WERI-Rb-1 (cell line): ENCODE measurements around the gene MAL.

Source experiments
- DNase-seq: peaks from one replicate; pipeline ENCODE4 v3.0.0-alpha.2; 2020
- H3K27ac ChIP-seq: fragments of 250-450 bp; sonication (Bioruptor Pico); 2 replicates; pipeline ENCODE4 v1.5.1; 2020; ENCODE audit warnings: mild to moderate bottlenecking, moderate library complexity
- H3K27me3 ChIP-seq: fragments of 250-450 bp; sonication (Bioruptor Pico); 2 replicates; pipeline ENCODE4 v1.5.1; 2021; ENCODE audit warnings: mild to moderate bottlenecking, low read depth, moderate library complexity; ENCODE audit not compliant: insufficient read depth, severe bottlenecking
- H3K36me3 ChIP-seq: fragments of 250-450 bp; sonication (Bioruptor Pico); 2 replicates; pipeline ENCODE4 v1.5.1; 2020; ENCODE audit warnings: mild to moderate bottlenecking, moderate library complexity
- H3K4me3 ChIP-seq: 2 replicates; pipeline ENCODE4 v1.5.1; 2011; ENCODE audit warnings: low read depth, mild to moderate bottlenecking, control low read depth, low read length
- H3K9me3 ChIP-seq: fragments of 250-450 bp; sonication (Bioruptor Pico); 2 replicates; pipeline ENCODE4 v1.5.1; 2021; ENCODE audit warnings: mild to moderate bottlenecking, moderate library complexity; ENCODE audit not compliant: severe bottlenecking
- CTCF ChIP-seq: IDR thresholded peaks from 2 replicates; pipeline ENCODE4 v1.5.1; 2011; ENCODE audit warnings: low read depth, mild to moderate bottlenecking, control low read depth, inconsistent platforms, low read length

Gene MAL

GRCh38 chr2:95027369-95027720 is 1.8 kb downstream of the MAL start:
- Histone ChIP-seq H3K4me3 (no peak overlapping the region), H3K36me3 (no peaks in the 10 kb centered on the region), H3K27me3 (no peaks in the 10 kb centered on the region), H3K27ac (no peak overlapping the region), H3K9me3 (no peaks in the 10 kb centered on the region)
- no peak for TF ChIP-seq CTCF
- DNase-seq = no peak

GRCh38 chr2:95029898-95030341 is 4.4 kb downstream of the MAL start:
- no peak overlapping the region for H3K4me3 ChIP-seq
- H3K36me3 ChIP-seq = no peaks in the 10 kb centered on the region
- H3K9me3 ChIP-seq = no peaks in the 10 kb centered on the region
- no peak for TF ChIP-seq CTCF
- no peaks in the 10 kb centered on the region for H3K27me3 ChIP-seq
- DNase-seq = no peak
- no peak overlapping the region for H3K27ac ChIP-seq

- no peak overlapping the region for H3K27ac ChIP-seq
- no peaks in the 10 kb centered on the region for H3K27me3 ChIP-seq
- H3K4me3 ChIP-seq = no peak overlapping the region
- H3K36me3 ChIP-seq = no peaks in the 10 kb centered on the region
- no peak for TF ChIP-seq CTCF
- no peaks in the 10 kb centered on the region for H3K9me3 ChIP-seq
- no peak for DNase-seq
These were observed 5.0 kb downstream of the MAL start for GRCh38 chr2:95030496-95030895.

GRCh38 chr2:95031076-95031725 is 5.7 kb downstream of the MAL start:
- H3K4me3 ChIP-seq = no peak overlapping the region
- TF ChIP-seq CTCF = no peak
- no peaks in the 10 kb centered on the region for H3K36me3 ChIP-seq
- no peaks in the 10 kb centered on the region for H3K27me3 ChIP-seq
- no peak overlapping the region for H3K27ac ChIP-seq
- no peak for DNase-seq
- no peaks in the 10 kb centered on the region for H3K9me3 ChIP-seq

GRCh38 chr2:95031726-95032116 is 6.2 kb downstream of the MAL start:
- Histone ChIP-seq H3K4me3 (no peak overlapping the region), H3K27ac (no peak overlapping the region), H3K27me3 (no peaks in the 10 kb centered on the region), H3K9me3 (no peaks in the 10 kb centered on the region), H3K36me3 (no peaks in the 10 kb centered on the region)
- no peak for TF ChIP-seq CTCF
- no peak for DNase-seq

- Histone ChIP-seq H3K4me3 (no peak overlapping the region), H3K36me3 (no peaks in the 10 kb centered on the region), H3K9me3 (no peaks in the 10 kb centered on the region), H3K27ac (no peak overlapping the region), H3K27me3 (no peaks in the 10 kb centered on the region)
- no peak for DNase-seq
- TF ChIP-seq CTCF = no peak
These were observed 6.8 kb downstream of the MAL start for GRCh38 chr2:95032341-95032740.
